Measurements from ENCODE around the gene CEP192. TPM values are rescaled to one million over a fixed set of nuclear protein-coding genes. Genes with fewer than 3 reads are reported as not detected.

Gene CEP192
- polyA plus RNA-seq, 3 donors, result 3.0 to 29.6 (median 3.7) TPM

DNA sequence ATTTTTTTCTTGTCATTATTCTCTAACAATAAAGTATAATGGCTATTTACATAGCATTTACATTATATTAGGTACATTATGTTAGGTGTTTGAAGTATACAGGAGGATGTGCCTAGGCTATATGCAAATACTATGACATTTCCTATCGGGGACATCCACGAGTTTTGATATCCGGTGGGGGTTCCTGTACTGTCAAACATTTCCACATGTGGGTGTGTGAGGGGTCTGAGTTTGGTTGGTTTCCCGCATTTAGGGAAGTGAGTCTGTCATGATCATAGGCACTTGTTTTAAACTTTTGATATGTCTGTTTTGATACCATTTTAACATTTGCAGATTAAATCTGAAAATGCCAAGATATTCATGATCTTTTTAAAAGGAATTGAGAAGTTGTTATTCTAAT, 76.0 kb downstream of the CEP192 start:
- Histone ChIP-seq H3K36me3 (replicated peaks in 1 of 2; ENCODE audit: control insufficient read depth in 1 of 2, insufficient read depth in 2 of 2, low read length in 2 of 2) (peaks cover 65 to 85% of the 10 kb centered on the region in 2 donors), H3K9me3 (replicated peaks in 1 of 2; ENCODE audit: control insufficient read depth in 1 of 2, insufficient read depth in 1 of 2, low read length in 2 of 2) (no peaks in the 10 kb centered on the region), H3K4me3 (replicated peaks in 1 of 3; ENCODE audit: low read depth in 2 of 3, low read length in 3 of 3) (no peak overlapping the region), H3K79me2 (ENCODE audit: insufficient read depth, low read length) (peaks cover 3% of the 10 kb centered on the region), H3K4me1 (ENCODE audit: control insufficient read depth in 1 of 2, insufficient read depth in 2 of 2, low read length in 2 of 2) (no peaks in the 10 kb centered on the region), H3K27ac (ENCODE audit: low read depth in 1 of 2, low read length in 2 of 2) (peak overlapping the region in 1 of 2 donors; percentile 20), H4K20me1 (ENCODE audit: insufficient read depth, low read length) (no peaks in the 10 kb centered on the region), H3K4me2 (replicated peaks; ENCODE audit: extremely low read depth, low read length, poor library complexity, severe bottlenecking) (no peak overlapping the region), H2AFZ (ENCODE audit: insufficient read depth, low read depth, low read length, poor library complexity, severe bottlenecking) (no peak overlapping the region), H3K27me3 (ENCODE audit: control insufficient read depth in 2 of 2, insufficient read depth in 2 of 2, low read length in 2 of 2) (no peaks in the 10 kb centered on the region), H3K9ac (ENCODE audit: insufficient read depth, low read length, poor library complexity, severe bottlenecking) (no peak overlapping the region)
- Mint-ChIP-seq H3K36me3 (peaks cover 74 to 89% of the 10 kb centered on the region in 2 donors), H3K9me3 (no peaks in the 10 kb centered on the region), H3K4me3 (no peak overlapping the region), H3K4me1 (peaks cover 6% of the 10 kb centered on the region), H3K27ac (peak overlapping the region in 3 of 7 donors; percentile 8 to 83 (median 42)), H3K27me3 (ENCODE audit: low read depth in 3 of 3) (no peaks in the 10 kb centered on the region)
- TF ChIP-seq CTCF (IDR thresholded peaks at IDR 0.05), result no peak
- DNase-seq, result no peak
- no CpG with 5 or more reads among the region's 4 CpGs for WGBS (ENCODE audit: insufficient coverage)
- intact Hi-C loops (cut with micrococcal nuclease), result no loop called here

DNA sequence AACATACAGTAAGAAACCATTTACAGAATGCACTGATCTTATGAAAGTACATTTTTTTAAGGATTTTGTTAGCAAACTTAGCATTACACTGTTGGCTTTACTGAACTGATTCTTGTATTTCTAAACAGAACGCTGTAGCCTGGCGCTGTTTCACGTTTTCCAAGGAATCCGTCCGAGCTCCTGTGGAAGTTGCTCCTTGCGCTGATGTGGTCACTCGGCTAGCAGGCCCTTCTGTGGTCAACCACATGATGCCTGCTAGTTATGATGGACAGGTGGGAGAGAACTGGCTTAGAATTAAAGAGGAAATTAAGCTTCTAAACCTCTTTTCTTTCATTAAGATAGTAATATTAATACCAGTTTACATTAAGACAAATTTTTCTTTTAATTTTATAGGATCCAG, 76.8 kb downstream of the CEP192 start:
- 74% methylated on average over 7 of the region's 7 CpGs for WGBS (ENCODE audit: insufficient coverage)
- Histone ChIP-seq H3K4me3 (replicated peaks in 1 of 3; ENCODE audit: low read depth in 2 of 3, low read length in 3 of 3) (no peak overlapping the region), H3K79me2 (ENCODE audit: insufficient read depth, low read length) (peaks cover 3% of the 10 kb centered on the region), H3K27me3 (ENCODE audit: control insufficient read depth in 2 of 2, insufficient read depth in 2 of 2, low read length in 2 of 2) (no peaks in the 10 kb centered on the region), H4K20me1 (ENCODE audit: insufficient read depth, low read length) (no peaks in the 10 kb centered on the region), H2AFZ (ENCODE audit: insufficient read depth, low read depth, low read length, poor library complexity, severe bottlenecking) (no peak overlapping the region), H3K9ac (ENCODE audit: insufficient read depth, low read length, poor library complexity, severe bottlenecking) (no peak overlapping the region), H3K36me3 (replicated peaks in 1 of 2; ENCODE audit: control insufficient read depth in 1 of 2, insufficient read depth in 2 of 2, low read length in 2 of 2) (peaks cover 66 to 87% of the 10 kb centered on the region in 2 donors), H3K9me3 (replicated peaks in 1 of 2; ENCODE audit: control insufficient read depth in 1 of 2, insufficient read depth in 1 of 2, low read length in 2 of 2) (no peaks in the 10 kb centered on the region), H3K4me1 (ENCODE audit: control insufficient read depth in 1 of 2, insufficient read depth in 2 of 2, low read length in 2 of 2) (no peaks in the 10 kb centered on the region), H3K27ac (ENCODE audit: low read depth in 1 of 2, low read length in 2 of 2) (no peak overlapping the region), H3K4me2 (replicated peaks; ENCODE audit: extremely low read depth, low read length, poor library complexity, severe bottlenecking) (no peak overlapping the region)
- Mint-ChIP-seq H3K27me3 (ENCODE audit: low read depth in 3 of 3) (no peaks in the 10 kb centered on the region), H3K4me1 (peaks cover 6% of the 10 kb centered on the region), H3K36me3 (peaks cover 77 to 92% of the 10 kb centered on the region in 2 donors), H3K9me3 (no peaks in the 10 kb centered on the region), H3K27ac (no peak overlapping the region), H3K4me3 (no peak overlapping the region)
- intact Hi-C loops (cut with micrococcal nuclease), result no loop called here
- no peak for DNase-seq
- no peak for TF ChIP-seq CTCF (IDR thresholded peaks at IDR 0.05)
